ENCODE measurements around the gene NTN1.
"Not testable (repeated sequence)": the region's sequence is repeated elsewhere in the genome, so short reads cannot be mapped to it uniquely, and the experiment has no call there.

The NTN1 gene

DNA sequence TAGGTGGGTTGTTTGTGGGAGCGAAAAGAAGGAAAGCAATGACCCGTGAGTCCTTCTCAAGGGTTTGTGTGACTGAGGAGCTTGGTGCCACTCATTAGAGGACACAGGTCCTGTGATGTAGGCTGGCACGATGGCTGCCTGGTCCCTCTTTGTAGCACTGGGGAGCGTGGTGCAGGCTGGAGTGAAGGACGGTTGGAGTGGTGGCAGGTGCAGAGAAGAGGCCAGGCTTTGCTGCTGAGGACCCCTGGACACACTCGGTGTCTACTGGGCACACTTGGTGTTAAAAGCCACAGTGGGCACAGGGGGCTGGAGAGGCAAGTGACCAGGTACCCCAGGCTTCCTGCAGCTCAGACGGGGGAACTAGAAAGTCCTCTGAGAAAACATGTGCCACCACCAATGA, 106.0 kb downstream of the NTN1 start:
- no peak for DNase-seq

DNA sequence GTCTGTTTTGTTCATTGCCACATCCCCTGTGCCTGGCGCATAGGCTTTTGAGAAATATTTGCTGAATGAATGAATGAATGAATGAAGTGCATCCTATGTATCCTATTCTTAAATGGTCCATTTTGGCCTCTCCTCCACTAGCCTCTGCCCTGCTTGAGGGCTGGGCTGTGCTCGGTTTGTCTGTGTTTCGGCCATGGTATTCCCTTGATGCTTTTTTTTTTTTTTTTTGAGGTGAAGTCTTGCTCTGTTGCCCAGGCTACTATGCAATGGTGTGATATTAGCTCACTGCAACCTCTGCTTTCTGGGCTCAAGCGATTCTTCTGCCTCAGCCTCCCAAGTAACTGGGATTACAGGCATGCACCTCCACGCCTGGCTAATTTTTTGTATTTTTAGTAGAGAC, 110.1 kb downstream of the NTN1 start:
- DNase-seq: no peak

DNA sequence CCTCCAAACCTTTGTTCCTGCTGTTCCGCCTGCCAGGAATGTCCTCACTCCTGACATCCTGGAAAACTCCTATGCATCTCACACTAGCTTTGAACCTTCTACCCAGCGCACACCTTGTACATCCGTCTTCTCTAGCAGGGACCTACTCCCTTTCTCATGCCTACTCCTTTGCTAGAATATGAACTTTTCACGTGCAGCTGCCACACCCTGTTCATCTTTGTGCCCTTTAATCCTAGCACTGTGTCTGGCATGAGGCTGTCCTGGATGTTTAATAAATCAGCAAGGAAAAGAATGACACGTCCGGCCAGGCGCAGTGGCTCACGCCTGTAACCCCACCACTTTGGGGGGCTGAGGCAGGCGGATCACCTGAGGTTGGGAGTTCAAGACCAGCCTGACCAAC, 111.0 kb downstream of the NTN1 start:
- DNase-seq: no peak

DNA sequence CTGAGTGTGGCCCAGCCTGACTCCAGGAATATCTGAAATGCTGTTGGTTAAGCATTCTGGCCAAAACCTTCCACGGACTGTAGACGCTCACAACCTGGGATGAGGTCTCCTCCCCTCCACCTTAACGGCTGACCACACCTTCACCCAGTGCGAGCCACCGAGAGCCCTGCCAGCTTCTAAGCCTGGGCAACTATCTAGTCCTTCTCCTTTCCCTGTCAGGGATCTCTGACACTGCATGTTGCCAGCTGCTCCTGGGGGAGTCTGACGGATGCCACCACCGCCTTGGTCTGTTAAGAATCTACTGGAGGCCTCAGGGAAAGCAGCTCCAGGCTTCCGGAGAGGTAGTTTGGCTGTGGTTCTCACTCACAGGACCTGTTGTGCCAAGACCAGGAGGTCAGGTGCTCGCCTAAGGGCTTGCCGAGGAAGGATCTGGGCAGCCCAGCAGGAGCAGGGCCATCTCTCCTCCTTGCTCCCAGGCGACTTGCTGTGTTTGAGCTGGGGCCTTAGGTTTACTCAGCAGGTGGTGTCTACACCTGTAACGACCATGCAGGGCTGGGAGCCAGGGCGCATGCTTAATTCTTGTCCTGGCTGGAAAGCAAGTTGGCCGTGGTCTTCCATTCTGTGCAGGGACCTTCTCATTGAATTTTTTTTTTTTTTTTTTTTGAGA, 111.8 kb downstream of the NTN1 start:
- no peak for DNase-seq

DNA sequence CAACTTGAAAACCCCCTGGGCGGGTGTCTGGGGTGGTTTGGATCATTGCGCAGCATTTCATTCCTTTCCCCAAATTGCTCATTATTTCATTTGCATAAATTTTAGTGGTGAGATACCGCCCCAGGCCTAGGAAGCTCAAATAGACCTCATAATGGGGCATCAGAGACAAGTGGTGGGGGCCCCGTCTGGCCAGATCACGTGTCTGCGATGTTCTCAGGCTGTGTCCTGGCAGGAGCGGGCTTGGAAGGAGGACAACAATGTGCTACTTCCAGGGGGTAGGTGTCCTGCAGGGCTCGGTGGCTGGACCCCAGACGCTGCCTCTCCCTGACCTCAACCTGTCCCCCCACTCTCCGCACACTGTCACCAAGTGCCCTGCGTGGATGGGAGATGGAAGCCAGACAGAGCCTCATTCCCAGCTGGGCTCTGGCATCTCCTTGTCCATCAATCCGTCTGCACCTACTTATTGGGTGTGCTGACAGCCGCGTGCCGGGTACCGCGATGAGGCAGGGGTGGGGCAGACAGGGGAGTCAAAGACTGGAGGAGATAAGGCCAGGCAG, 116.9 kb downstream of the NTN1 start:
- DNase-seq: no peak

DNA sequence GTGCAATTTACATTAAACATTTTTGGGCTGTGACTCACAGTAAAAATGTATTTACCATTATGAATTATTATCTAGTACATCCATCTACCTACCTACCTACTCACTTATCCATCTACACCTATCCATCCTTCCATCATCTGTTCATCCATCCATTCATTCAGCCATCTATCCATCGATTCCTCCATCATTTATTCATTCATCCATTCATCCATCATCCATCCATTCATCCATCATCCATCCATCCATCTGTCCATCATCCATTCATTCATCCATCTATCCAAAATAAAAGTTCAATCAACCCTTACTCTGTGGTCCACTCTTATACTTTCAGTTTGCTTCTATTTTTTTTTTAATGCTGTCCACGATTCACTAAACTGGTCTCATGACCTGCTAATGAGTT, 118.4 kb downstream of the NTN1 start:
- DNase-seq: no peak

DNA sequence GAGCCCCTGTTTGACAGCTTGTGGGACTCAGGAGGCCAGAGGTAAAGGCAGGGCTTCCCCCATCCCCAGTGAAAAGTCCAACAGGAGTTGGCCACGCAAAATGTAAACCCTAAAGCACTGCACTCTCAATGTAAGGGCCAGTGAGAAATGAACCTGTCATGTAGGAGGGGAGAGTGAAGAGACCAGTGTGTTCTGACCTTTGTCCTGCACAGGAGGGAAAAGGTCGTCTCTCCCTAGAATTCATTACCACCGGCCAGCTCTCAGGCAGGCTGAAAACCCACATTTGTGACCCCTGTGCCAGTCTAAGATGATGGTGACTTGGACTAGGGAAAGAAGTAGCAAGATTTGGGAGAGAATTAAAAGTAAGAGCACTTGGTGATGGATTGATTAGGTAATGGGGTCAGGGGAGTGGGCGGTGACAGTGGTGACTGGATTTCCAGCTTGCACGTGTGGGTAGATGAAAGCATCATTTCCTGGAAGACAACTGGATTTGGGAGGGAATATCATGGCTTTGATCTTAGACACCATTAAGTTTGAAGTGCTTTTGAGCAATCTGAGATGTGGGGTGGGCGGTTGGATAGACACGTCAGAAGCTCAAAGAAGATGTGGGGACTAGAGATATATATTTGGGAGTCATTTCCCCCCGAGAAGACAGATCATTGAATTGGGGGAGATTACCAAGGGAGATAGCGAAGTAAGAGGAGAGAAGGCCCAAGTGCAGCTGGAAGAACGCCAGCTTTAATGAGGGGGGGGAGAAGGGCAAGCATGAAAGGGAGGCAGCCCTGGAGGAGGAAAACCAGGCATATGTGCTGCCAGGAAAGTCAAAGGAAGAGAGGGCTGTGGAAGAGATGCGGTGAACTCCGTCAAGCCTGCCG, 119.5 kb downstream of the NTN1 start:
- no peak for DNase-seq

DNA sequence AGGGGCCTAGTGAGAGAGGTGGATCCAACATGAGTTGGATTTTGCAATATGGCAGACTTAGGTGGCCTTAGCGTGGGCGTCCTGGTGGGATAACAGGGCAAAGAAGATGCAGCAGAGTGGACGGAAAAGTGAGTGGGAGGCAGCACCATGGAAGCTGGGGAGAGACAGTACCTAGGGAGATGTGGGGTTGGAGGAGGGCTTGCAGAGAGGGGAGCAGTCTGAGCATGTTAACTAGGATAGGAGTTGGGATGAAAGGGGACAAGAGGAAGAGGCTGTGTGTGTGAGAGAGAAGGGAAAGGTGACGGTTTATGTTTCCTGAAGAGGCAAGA, 120.1 kb downstream of the NTN1 start:
- DNase-seq: no peak

DNA sequence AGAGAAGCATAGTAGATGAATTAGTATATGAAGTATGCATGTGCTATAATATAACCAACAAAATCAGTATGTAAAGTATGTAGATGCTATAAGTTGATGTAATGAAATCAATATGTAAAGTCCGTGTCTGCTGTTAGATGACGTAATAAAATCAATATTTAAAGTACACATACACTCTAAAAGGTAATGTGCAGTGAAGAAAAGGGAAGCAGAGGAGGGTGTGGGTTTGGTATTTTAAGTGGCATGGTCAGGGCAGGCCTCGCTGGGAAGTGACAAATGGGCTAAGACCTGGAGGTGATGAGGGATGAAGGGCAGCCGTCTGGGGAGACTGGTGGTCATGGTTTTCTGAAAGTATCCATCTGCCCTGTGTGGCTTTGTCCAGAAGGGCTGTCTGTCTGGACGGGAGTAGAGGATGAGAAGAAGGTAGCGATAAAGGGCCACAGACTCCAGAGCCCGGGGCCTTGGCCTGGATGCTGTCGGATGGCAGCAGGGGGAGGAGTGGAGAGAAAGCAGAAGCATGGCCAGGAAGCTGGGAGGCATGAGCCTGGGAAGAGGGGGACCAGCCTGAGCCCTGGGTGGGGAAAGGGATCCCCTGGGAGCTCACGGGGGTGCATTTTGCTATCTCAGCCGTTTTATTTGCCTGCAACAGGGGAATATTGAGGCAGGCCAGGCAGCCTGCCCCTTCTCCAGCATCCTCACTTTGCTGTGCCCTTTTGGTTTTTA, 121.6 kb downstream of the NTN1 start:
- DNase-seq: no peak

- no peak for DNase-seq
Measured at GRCh38 chr17:9144502-9145249, 123.4 kb downstream of the NTN1 start.

DNA sequence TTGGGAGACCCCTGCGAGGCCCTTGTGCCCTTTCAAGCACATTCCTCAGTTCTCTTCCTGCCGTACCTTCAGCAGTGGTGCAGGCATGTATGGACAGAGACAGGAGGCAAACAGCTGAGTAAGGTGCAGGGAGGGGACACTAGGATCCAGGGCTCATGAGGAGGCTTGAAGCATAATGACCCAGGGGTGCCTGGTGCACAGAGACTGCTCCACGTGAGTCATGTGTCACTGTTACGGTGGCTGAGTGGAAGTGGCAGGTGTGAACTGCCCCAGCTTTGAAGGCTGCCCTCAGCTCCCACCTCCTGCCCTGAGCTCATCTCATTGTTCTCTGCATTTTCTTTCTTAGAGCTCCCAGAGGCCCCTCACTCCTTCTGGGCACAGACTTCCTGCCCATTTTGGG, 124.8 kb downstream of the NTN1 start:
- DNase-seq: no peak

GRCh38 chr17:9148905-9149525, 127.7 kb downstream of the NTN1 start:
- no peak for DNase-seq

DNA sequence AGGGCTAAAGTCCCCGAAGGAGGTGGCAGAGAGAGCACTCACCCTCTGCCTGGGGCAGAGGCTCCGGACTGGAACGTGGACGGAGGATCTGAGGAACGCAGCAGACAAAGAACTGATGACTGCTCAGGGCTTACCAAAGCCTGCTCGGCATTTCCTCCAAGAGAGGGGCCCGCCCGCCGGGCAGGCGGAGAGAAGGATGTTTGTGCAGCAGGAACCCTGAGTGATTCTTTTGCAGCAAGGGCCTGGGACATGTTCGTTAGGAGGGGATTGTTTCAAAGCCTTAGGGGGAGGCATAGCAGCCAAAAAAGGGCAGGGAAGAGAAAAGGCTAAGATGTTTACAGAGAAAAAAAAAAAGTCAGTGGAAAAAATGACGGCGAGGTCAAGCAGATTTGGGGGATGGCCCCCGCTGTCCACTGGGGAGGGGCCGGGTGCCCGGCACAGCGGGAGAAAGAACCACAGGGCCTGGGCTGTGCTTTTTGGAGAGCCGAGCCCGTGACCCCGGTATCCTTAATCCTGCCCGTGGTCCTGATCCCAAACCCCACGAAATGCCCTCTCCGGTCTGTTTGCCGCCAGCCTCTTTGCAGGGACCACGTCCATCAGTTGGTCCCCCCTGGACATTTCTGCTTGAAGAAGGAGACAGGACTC, 129.3 kb downstream of the NTN1 start:
- DNase-seq: no peak

- no peak for DNase-seq
Measured at GRCh38 chr17:9151091-9151490, 129.8 kb downstream of the NTN1 start.

GRCh38 chr17:9151740-9152139, 130.4 kb downstream of the NTN1 start:
- DNase-seq: not testable (repeated sequence)

- DNase-seq: no peak
Measured at GRCh38 chr17:9158544-9159452, 137.5 kb downstream of the NTN1 start.

DNA sequence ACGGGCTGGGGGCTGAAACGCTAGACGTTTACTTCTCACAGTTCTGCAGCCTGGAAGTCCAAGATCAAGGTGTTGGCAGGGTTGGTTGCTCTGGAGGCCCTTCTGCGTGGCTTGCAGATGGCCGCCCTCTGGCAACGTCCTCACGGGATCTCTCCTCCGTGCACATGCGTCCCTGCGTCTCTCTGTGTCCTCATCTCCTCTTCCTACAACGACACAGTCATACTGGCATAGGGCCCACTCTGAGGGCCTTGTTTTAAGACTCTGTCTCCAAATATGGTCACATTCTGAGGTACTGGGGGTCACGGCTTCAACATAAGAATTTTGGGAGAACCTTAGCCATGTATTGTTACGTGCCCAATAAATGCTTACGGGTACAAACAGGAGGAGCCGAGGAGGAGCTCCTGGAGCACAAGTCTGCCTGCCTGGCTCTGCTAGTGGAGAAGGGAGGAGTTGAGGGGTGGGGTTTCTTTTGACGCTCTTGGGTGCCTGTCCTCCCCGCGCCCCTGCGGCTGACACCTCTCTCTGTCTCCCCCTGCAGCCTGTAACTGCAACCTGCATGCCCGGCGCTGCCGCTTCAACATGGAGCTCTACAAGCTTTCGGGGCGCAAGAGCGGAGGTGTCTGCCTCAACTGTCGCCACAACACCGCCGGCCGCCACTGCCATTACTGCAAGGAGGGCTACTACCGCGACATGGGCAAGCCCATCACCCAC, 141.1 kb downstream of the NTN1 start:
- no peak for DNase-seq

DNA sequence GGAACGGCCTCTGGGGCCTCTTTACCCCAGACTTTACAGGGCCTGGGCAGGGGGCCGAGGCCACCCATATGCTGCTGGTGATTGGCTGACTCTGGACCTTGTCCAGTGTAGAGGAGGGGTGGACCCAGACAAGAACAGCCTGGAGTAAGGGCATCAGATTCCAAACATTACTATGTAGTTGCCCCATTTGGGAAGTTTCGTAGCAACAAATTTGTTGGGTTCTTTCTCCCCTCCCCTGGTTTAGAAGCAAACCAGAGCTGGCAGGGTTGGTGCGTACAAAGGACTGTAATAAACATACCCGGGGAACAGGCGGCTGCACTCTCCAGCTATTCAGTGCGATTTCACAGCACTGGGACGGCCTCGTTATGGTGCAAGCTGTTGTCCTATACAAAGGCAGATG, 145.5 kb downstream of the NTN1 start:
- no peak for DNase-seq

GRCh38 chr17:9167379-9167778, 146.1 kb downstream of the NTN1 start:
- DNase-seq: no peak

DNA sequence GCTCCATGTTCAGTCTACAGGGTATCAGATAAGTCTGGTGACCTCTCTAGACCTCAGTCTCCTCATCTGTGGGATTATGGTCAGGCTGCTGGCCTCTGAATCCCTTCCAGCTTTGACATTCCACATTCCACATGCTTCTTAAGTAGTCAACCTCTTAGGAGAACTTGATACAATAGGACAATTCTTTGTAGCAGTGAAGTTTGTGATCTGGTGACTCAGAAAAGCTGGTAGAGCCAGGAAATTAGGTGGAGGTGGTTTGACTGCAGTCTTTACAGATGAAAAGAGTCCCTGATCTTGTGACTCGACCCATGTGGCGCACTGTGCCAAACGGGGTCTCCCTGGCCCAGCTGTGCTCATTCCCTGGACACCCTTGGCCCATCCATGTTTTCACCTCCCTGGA, 147.8 kb downstream of the NTN1 start:
- DNase-seq: no peak

Data from Kasumi-1 (cell line).